ENCODE data around the gene GPC4.
"Not testable (repeated sequence)": the region's sequence is repeated elsewhere in the genome, so short reads cannot be mapped to it uniquely, and the experiment has no call there.

Gene GPC4

DNA sequence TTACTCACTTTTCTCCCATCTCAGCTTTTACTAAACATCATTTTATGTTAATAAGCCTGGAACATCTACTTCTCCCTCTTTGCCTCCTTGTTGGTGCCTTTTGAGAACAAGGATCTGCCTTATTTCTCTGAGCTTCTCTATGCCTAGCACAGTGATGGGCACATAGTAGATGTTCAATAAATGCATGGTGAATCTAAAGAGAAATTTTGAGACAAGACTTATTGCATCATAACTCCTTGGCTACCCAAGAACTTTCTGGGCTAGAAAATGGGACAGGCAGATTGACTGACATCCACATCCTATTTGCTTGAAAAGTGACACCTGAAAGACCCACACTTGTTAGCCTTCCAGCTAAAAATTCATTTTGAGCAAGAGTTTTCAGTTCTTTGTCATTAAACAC lies 109.9 kb downstream of the GPC4 start:
- no peak for DNase-seq (ENCODE audit: low spot score)

DNA sequence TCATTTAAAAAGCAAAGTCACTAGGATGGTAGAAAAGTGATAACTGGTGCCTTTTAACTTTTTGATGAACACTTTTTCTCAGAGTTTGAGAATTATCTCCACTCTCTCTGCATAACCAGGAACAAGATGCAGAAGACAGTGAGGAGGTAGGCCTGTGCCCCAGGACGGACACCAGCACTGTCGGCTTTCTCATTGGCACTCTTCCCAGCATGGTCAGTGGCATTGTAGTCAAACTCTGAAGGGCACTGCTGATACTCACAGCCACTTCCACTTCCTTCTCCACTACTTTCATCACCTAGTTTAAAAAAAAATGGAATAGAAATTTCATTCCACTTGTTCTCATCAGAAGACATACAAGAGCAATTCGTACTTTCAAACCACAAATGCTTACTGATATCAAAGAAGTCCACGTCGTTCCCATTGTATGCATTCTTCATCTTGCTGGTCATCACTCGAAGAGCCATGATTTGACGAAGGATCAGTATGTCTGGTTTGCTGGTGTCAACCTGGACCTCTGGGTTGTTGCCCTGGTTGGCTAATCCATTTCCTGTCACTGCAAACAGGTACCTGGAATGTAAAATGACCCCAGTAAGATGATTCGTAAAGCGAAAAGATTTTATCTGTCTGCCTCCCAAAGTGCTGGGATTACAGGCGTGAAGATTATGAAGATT lies 112.4 kb downstream of the GPC4 start:
- DNase-seq (ENCODE audit: low spot score): no peak

DNA sequence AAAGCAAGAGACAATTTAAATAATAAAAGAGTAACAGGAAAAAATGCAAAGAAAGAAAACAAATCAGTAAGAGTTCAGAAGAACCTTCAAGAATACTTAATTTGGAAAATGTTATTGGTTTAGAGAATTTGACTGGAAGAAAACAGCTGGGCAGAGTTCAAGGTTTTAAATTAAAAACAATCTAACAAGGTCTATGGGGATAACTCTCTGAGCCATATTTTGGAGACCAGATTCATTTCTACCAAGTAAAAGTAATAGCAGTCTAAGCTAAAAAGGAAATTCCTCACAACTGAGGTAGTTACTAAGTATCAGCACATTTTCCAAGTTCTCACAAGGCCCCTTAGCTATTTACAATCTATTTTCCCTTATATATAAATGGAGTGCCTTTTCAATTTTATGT lies 114.7 kb downstream of the GPC4 start:
- no peak for DNase-seq (ENCODE audit: low spot score)

DNA sequence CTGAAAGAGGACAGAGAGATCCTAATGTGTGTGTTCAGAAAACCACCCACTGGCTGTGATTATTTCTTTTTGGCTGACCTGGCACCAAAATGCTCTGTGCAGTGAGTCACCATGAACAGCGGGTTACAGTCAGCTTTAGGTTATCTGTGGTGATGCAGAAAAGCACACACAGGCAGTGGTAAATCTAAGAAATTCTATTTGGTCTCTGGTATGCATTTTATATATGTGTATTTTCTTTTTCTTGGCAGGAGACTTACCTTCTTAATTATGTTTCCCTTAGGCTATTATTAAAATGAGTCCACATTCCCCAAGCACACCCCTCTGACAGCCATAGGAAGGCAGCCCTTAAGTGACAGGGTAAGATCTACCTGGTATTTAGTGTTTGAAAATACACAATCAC lies 118.0 kb downstream of the GPC4 start:
- peak; percentile 16 for DNase-seq (ENCODE audit: low spot score)

DNA sequence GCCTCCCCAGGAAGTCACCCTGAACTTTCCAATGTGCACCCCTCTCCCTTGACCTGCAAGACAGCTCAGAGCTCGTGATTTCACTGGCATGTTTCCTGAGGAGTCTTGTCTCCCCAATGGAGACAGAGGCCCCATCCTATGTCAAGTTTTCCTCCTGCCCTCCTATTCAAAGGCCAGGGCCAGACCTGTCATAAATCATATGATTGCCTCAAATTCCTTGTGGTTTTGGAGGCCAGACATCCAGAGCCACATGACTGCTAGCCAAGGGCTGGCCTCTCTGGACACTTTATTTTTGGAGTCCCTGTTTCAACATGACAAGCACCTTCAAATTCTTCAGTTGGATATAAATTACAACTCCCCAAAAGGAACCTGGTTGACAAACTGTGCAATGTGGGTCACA lies 121.2 kb downstream of the GPC4 start:
- peak; percentile 8 for DNase-seq (ENCODE audit: low spot score)

DNA sequence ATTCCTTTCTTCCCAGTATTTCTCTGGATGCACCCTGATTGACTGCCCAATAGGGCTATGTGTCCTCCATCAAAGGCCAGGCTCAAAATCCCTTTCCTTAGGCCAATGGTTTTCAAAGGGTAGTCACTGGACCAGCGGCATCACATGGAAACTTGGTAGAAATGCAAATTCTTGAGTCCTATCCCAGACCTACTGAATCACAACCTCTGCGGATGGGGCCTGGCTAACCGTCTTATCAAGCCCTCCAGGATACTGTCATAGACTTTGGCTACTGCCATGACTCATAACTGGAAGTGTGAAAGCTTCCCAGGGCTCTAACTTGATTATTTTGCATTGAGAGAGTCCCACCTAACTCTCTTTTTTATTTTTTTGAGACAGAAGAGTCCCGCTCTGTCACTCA lies 125.2 kb downstream of the GPC4 start:
- no peak for DNase-seq (ENCODE audit: low spot score)

DNA sequence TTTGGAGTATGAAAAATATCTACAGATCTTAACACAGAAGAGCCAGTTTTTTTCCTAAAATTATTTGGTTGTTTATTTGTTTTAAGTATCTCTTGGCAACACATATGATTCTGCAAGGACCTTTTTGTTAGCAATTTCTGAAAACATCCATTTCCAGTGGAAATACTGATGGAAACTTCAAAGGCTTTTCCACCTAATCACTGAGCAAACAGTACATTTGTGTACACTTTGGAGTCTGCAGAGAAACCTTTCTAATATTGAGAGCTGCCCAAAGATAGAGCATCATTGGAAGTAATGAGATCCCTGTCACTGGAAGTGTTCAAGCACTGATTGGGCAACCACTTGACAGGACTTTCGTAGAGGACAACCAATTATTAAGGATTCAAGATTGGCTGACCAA lies 127.4 kb downstream of the GPC4 start:
- no peak for DNase-seq (ENCODE audit: low spot score)

DNA sequence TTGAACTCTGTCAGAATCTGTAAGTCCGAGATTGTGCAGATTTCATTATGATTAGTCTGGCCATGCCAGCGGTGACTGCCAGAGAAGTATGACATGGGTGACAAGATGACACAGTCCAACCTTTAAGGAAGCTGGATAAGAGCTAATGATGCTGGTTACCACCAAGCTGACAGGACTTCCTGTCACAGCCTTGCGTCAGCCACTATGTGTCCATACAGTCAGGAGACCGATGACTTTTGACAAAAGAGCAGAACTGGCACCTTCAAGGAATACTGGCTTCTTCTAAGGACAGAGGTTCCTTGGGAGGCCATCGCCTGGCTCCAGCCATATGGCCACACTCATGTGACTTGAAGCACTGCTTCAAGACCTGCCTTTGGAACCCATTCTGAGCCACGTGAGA lies 129.9 kb downstream of the GPC4 start:
- no peak for DNase-seq (ENCODE audit: low spot score)

DNA sequence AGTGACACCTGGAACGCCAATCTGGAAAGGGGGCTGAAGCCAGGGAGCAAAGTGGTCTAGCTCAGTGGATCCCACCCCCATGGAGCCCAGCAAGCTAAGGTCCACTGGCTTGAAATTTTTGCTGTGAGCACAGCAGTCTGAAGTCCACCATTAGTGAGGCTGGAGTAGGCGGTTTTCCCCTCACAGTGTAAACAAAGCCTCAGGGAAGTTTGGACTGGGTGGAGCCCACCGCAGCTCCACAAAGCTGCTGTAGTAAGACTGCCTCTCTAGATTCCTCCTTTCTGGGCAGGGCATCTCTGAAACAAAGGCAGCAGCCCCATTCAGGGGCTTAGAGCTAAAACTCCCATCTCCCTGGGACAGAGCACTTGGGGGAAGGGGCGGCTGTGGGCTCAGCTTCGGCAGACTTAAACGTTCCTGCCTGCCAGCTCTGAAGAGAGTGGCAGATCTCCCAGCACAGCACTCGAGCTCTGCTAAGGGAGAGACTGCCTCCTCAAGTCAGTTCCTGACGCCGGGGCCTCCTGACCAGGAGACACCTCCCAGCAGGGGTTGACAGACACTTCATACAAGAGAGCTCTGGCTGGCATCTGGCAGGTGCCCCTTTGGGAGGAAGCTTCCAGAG lies 136.1 kb downstream of the GPC4 start:
- DNase-seq (ENCODE audit: low spot score): not testable (repeated sequence)

DNA sequence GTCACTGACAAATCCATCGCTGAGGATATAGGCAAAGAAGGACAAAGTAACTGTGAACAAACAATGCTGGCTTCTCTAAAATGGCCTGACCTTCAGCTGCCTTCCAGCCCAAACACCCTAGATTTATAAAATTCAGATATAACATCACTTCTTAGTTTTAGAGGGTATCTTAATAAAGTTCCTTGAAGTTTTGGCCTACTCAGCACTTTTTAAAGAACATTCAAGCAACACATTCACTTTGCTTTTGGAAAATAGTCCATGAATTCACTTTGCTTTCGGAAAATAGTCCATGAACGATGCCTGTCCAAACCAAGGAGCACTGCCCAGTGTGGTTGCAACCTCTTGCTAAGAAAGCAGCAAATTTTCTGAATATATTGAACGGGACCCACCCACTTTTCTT lies 142.1 kb downstream of the GPC4 start:
- no peak for DNase-seq (ENCODE audit: low spot score)

DNA sequence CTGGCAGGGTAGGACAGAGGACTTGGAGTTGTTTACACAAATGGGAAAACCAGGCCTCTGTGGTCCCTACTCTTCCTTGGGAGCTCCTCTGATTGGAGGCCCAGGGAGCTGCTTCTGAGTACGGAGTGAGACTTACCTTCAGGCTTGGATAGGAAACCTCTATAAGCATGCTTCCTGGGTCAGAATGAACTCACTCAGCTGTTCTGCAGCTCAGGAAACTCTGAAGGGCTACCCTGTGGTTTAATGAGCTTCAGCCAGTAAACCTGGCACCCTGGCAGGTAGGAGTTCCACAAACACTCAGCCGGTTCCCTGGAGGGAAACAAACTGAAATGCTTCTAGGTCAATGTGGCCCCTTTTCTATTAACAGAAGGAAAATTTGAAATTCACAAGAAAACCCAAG lies 146.1 kb downstream of the GPC4 start:
- DNase-seq (ENCODE audit: low spot score): no peak

DNA sequence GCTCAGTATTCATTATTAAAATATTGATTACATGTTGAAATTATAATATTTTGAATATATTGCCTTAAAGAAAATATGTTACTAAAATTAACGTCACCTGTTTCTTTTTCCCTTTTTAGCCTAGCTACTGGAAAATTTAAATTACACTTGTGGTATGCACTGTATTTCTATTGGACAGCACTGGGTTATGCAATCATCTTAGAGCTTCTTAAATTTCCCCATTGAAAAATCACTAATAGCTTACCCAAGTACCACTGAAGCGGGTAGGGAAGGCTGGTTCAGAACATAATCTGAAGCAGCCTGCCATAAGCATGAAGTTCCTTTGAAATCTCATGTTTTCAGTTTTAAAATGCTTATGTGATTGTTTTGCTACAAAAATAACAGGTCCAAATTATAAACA lies 147.7 kb downstream of the GPC4 start:
- DNase-seq (ENCODE audit: low spot score): no peak

DNA sequence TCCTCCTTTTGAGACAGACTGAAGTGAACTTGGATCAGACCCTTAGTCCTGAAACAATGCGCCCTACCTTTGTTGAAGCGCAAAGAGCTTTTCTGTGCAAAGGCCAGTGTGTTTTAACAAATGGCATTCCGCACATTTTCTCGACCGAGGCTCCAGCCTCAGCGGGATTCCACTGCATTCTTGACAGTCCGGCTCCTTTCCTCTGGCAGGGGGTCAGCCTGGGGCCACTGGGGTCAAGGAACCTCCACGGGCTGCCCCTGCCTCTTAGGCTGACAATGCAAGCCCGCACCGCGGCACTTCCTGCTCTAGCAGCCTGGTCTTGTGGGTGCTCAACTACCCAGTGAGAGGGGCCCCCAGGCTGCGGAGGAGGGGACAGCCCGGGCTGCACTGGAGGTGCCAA lies 150.0 kb downstream of the GPC4 start:
- no peak for DNase-seq (ENCODE audit: low spot score)

DNA sequence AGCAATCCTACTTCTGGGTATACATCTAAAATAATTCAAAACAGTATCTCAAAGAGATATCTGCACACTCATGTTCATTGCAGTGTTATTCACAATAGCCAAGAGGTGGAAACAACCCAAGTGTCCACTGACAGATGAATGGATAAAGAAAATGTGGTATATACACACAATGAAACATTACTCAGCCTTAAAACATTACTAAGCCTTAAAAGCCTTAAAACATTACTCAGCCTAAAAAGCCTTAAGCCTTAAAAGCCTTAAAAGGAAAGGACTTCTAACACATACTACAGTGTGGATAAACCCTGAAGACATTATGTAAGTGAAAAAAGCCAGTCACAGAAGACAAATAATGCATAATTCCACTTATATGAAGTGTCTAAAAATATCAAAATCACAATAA lies 156.8 kb downstream of the GPC4 start:
- DNase-seq (ENCODE audit: low spot score): no peak

DNA sequence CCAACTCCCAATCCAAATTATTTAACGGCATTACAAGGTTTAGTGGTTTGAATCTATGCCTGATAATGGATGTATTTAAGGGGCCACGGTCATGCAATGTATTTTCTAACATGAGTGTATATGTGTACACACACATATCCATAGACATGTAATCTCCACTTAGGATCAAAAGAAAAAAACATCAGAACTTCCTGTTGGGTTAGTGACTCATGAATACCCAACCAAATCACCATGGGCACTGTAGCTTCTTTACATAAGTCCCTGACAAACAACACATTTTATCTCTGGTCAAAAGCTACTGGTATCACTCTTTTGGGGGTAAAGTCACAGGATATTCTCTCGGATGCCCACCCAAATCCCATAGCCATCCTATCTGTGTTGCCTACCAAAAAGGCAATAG lies 160.6 kb downstream of the GPC4 start:
- DNase-seq (ENCODE audit: low spot score): no peak

DNA sequence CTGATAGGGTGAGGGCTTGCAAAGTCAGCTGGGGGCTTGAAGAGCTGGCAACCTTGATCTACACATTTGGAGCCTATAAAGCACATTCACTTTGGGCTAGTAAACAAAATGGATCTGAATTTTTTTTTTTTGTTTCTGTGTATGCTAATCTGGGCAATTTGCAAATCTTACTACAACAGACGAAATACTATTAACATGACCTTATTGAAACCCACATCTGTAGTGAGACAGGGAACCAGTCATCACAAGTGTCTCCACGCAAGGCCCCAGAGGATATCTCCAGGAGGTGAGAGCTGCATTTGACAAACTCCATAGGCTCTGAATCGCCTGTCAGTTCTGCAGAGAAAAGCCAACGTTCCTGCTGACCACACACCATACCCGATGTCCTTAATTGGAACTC lies 164.1 kb downstream of the GPC4 start:
- no peak for DNase-seq (ENCODE audit: low spot score)

DNA sequence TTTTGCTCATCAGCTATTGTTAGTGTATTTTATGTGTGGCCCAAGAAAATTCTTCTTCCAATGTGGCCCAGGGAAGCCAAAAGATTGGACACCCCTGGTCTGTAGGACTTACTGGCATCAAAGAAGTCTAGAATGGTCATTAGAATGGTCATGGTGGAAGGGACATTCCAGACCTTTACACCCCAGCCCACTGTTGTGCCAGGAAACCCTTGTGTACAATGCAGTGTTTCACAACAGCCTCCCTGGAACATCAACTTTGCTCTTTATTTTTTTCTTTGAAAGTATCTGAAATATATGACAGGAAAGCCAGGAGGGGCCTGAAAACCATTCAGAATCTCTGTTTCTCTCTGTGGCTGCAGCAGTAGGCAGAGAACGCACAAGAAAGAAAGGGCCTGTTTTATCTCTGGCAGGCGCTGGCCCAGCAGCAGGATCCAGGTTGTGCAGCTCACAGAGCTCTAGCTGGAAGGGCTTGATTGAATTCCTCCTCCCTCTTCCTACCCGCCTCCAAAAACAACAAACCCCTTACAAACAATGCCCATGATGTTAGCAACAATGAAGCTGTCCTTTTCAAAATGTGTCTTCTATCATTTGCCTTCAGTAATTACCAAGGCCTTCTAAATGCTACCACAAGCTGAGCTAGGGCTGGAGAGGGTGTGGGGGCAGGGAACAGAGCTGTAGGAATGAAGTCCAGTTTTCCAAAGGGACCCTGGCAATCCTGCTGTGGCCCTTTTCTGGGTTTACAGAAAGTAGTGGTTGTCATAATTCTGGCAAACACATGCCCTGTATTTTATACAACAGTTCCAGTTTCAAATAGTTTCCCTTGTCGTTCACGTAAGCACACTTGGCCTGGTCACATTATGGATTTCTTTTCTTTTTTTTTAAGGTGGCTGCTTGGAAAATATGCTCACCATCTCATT lies 164.8 kb downstream of the GPC4 start:
- no peak for DNase-seq (ENCODE audit: low spot score)

Measured in hepatic stellate cell (primary cell).